OCI-LY7 (cell line): ENCODE data around the gene CENPP. TPM values are rescaled to one million over a fixed set of nuclear protein-coding genes. Genes with fewer than 3 reads are reported as not detected.

ENCODE experiments used
- BruUV-seq: library from RNA; stranded (reverse); fragments of 400-500 nt; replicated peaks from 2 replicates; lab custom pipeline; 2021; lab: Mats Ljungman, UMichigan
- CTCF ChIA-PET: fragments of 300-600 bp; sonication (Branson Sonifier 250); formaldehyde crosslinking; loops from one replicate; lab custom pipeline; 2022; ENCODE audit warnings: antibody characterized with exemption; ENCODE audit not compliant: unreplicated experiment; lab: Charles Lee
- POLR2A ChIA-PET: fragments of 300-600 bp; sonication (Branson Sonifier 250); formaldehyde crosslinking; loops from one replicate; lab custom pipeline; 2022; ENCODE audit warnings: antibody characterized with exemption; lab: Charles Lee
- DNase-seq: peaks from one replicate; pipeline ENCODE4 v3.0.0-alpha.2; 2015; ENCODE audit warnings: low spot score
- H2AFZ ChIP-seq: fragments of 200-600 bp; sonication (generic), shearing (Covaris generic); 2 replicates; pipeline ENCODE4 v1.6.1; 2014; ENCODE audit warnings: mild to moderate bottlenecking, antibody characterized with exemption, low read length, moderate library complexity
- H3K27ac ChIP-seq: fragments of 200-600 bp; sonication (generic); 2 replicates; pipeline ENCODE4 v1.5.1; 2014; ENCODE audit warnings: mixed run types, low read depth, mild to moderate bottlenecking, moderate library complexity, low read length, inconsistent platforms; ENCODE audit not compliant: poor library complexity, severe bottlenecking
- H3K36me3 ChIP-seq: fragments of 200-600 bp; sonication (generic); 2 replicates; pipeline ENCODE4 v1.6.1; 2014; ENCODE audit warnings: mild to moderate bottlenecking, antibody characterized with exemption, low read length, moderate library complexity, mixed read lengths; ENCODE audit not compliant: insufficient read depth
- H3K4me1 ChIP-seq: fragments of 200-600 bp; sonication (generic); 2 replicates; pipeline ENCODE4 v1.5.1; 2014; ENCODE audit warnings: mild to moderate bottlenecking, low read length; ENCODE audit not compliant: insufficient read depth, poor library complexity, severe bottlenecking
- H3K4me2 ChIP-seq: fragments of 200-600 bp; sonication (generic); 2 replicates; pipeline ENCODE4 v1.6.1; 2014; ENCODE audit warnings: mild to moderate bottlenecking, low read length
- H3K4me3 ChIP-seq: fragments of 200-600 bp; sonication (generic); 2 replicates; pipeline ENCODE4 v1.5.1; 2014; ENCODE audit warnings: mild to moderate bottlenecking, low read depth, low read length; ENCODE audit not compliant: poor library complexity, severe bottlenecking
- H3K79me2 ChIP-seq: fragments of 200-600 bp; sonication (generic); 2 replicates; pipeline ENCODE4 v1.6.1; 2016; ENCODE audit warnings: low read depth, mild to moderate bottlenecking, low read length, moderate library complexity, mixed read lengths; ENCODE audit not compliant: insufficient read depth
- H3K9me2 ChIP-seq: fragments of 200-600 bp; sonication (generic); 2 replicates; pipeline ENCODE4 v1.6.1; 2016; ENCODE audit warnings: mild to moderate bottlenecking, low read length, mixed read lengths; ENCODE audit not compliant: insufficient read depth
- H3K9me3 ChIP-seq: fragments of 200-600 bp; sonication (generic); 2 replicates; pipeline ENCODE4 v1.6.1; 2014; ENCODE audit warnings: mild to moderate bottlenecking, mixed run types, low read length, mixed read lengths
- H4K20me1 ChIP-seq: fragments of 200-600 bp; sonication (generic); 2 replicates; pipeline ENCODE4 v1.6.1; 2014; ENCODE audit warnings: mild to moderate bottlenecking, antibody characterized with exemption, low read length, moderate library complexity, mixed read lengths; ENCODE audit not compliant: insufficient read depth
- CTCF ChIP-seq: fragments of 200-600 bp; sonication (generic); conservative IDR thresholded peaks from 2 replicates; pipeline ENCODE4 v1.5.1; 2014; ENCODE audit warnings: mild to moderate bottlenecking, antibody characterized with exemption, low read length, moderate library complexity, mixed read lengths
- EZH2phosphoT487 ChIP-seq: fragments of 200-600 bp; sonication (generic); IDR thresholded peaks from 2 replicates; pipeline ENCODE4 v1.6.1; 2018; ENCODE audit warnings: low read depth, borderline replicate concordance, mild to moderate bottlenecking, mixed run types, antibody characterized with exemption, low read length, moderate library complexity, mixed read lengths
- intact Hi-C: fragments of 100-400 bp; cut with micrococcal nuclease; formaldehyde crosslinking; loops from one replicate; pipeline ENCODE4 v1.10.0; 2022; ENCODE audit not compliant: unreplicated experiment
- total RNA-seq, 2 experiments: library from RNA; depleted of rRNA in 1 of 2; stranded (reverse); fragments of >200 nt in 1 of 2; shearing (Covaris generic) in 1 of 2; gene quantifications; 2 replicates each; pipeline ENCODE4 v1.2.3, GENCODE V29; 2014 to 2022

Gene CENPP
- total RNA-seq, 2 experiments from 2014 or later, result 25.4 to 30.9 TPM

GRCh38 chr9:92482805-92483204 lies 157.1 kb downstream of the CENPP start:
- Histone ChIP-seq H3K9me3 (no peaks in the 10 kb centered on the region), H4K20me1 (no peaks in the 10 kb centered on the region), H3K9me2 (no peaks in the 10 kb centered on the region), H2AFZ (no peak overlapping the region), H3K4me1 (no peaks in the 10 kb centered on the region), H3K36me3 (no peaks in the 10 kb centered on the region), H3K4me3 (no peak overlapping the region), H3K27ac (no peak overlapping the region), H3K4me2 (no peak overlapping the region), H3K79me2 (no peaks in the 10 kb centered on the region)
- intact Hi-C loops, result no loop called here
- ChIA-PET POLR2A (interaction anchor here (0.6 kb wide), 1 partner anchor 1748 kb away, joined by 3 read pairs; no protein-coding TSS in a partner anchor), CTCF (no interaction called here)
- no TSS peak for BruUV-seq
- TF ChIP-seq CTCF (no peak), EZH2phosphoT487 (no peak)
- DNase-seq, result no peak

- Histone ChIP-seq H3K79me2 (no peaks in the 10 kb centered on the region), H3K27ac (no peak overlapping the region), H3K9me2 (no peaks in the 10 kb centered on the region), H3K4me3 (no peak overlapping the region), H3K4me1 (no peaks in the 10 kb centered on the region), H3K36me3 (no peaks in the 10 kb centered on the region), H3K4me2 (no peak overlapping the region), H3K9me3 (no peaks in the 10 kb centered on the region), H2AFZ (no peak overlapping the region), H4K20me1 (no peaks in the 10 kb centered on the region)
- no peak for TF ChIP-seq EZH2phosphoT487
- TF ChIP-seq CTCF, result no peak
- ChIA-PET CTCF (no interaction called here), POLR2A (no interaction called here)
- no TSS peak for BruUV-seq
- intact Hi-C loops, result no loop called here
- no peak for DNase-seq
Measured at GRCh38 chr9:92483627-92484545, 158.1 kb downstream of the CENPP start.

- no peaks in the 10 kb centered on the region for H3K9me3 ChIP-seq
- H3K79me2 ChIP-seq, result no peaks in the 10 kb centered on the region
- no peak overlapping the region for H3K27ac ChIP-seq
- no peaks in the 10 kb centered on the region for H3K4me1 ChIP-seq
- no peak for TF ChIP-seq CTCF
- no peak for TF ChIP-seq EZH2phosphoT487
- H3K9me2 ChIP-seq, result no peaks in the 10 kb centered on the region
- BruUV-seq, result no TSS peak
- H2AFZ ChIP-seq, result no peak overlapping the region
- no peaks in the 10 kb centered on the region for H4K20me1 ChIP-seq
- intact Hi-C loops, result no loop called here
- no peak for DNase-seq
- CTCF ChIA-PET, result no interaction called here
- H3K36me3 ChIP-seq, result no peaks in the 10 kb centered on the region
- no peak overlapping the region for H3K4me3 ChIP-seq
- POLR2A ChIA-PET, result no interaction called here
- no peak overlapping the region for H3K4me2 ChIP-seq
Measured at GRCh38 chr9:92484563-92484962, 158.8 kb downstream of the CENPP start.
